NCI-H2196 (cell line): ENCODE results near the gene PLAU.

Experiments
- DNase-seq: peaks from one replicate; lab custom pipeline; 2025; ENCODE audit not compliant: unreplicated experiment; lab: John Stamatoyannopoulos, UW

The PLAU gene

DNA sequence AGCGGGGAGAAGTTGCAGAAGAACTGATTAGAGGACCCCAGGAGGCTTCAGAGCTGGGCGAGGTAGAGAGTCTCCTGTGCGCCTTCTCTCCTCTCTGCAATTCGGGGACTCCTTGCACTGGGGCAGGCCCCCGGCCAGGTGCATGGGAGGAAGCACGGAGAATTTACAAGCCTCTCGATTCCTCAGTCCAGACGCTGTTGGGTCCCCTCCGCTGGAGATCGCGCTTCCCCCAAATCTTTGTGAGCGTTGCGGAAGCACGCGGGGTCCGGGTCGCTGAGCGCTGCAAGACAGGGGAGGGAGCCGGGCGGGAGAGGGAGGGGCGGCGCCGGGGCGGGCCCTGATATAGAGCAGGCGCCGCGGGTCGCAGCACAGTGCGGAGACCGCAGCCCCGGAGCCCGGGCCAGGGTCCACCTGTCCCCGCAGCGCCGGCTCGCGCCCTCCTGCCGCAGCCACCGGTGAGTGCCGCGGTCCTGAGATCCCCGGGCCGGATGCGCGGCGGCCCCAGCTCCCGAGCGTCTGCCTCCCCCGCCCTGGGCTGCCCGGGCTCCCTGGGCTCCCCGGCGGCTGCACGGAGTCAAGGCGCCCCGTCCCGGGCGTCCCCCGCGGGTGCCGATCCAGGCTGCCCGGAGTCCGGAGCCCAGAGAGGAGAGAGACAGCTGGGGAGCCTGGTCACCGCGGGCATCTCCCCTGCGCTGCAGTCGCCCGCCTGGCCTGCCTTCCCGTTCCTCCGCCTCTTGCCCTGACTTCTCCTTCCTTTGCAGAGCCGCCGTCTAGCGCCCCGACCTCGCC is at the start of gene PLAU:
Gene PLAU (plus strand): TSS at position 369 of the 789 bp plus-strand sequence. CDS start 424 bp downstream, outside the sequence.
- no peak for DNase-seq

DNA sequence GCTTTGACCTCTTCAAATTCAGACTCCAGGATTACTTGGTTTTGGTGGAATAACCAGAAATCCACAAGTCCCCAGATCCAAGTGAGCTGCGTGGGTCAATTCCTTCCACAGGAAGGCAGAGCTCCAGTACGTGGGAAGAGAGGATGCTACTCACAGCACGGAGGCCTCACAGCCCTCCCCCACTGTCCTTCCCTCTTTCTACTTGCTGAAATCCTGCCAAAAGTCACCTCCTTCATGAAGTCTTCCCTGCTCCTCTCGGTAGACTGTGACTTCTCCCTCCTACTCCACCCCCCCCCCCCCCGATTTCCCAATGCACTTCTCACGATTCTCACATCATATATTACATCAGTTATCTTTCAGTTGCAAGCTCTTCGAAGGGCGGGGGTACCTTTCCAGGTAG is 48.9 kb upstream of the PLAU start:
- no peak for DNase-seq

GRCh38 chr10:73863039-73863817 is 47.7 kb upstream of the PLAU start:
- no peak for DNase-seq

DNA sequence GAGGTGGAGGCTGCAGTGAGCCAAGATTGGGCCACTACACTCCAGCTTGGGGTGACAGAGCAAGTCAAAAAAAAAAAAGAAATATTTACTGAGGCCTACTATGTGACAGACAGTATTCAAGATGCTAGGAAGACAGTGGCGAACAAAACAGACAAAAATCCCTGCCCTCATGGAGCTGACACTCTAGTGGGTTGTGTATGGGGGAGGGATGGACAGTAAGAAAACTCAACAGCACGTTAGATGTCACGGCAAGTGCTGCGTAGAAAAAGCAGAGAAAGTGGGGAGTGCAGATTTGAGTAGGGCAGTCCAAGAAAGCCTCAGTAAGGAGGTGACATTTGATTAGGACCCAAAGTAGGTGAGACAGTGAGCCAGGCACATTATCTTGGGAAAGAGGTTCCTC is 46.7 kb upstream of the PLAU start:
- DNase-seq: no peak

DNA sequence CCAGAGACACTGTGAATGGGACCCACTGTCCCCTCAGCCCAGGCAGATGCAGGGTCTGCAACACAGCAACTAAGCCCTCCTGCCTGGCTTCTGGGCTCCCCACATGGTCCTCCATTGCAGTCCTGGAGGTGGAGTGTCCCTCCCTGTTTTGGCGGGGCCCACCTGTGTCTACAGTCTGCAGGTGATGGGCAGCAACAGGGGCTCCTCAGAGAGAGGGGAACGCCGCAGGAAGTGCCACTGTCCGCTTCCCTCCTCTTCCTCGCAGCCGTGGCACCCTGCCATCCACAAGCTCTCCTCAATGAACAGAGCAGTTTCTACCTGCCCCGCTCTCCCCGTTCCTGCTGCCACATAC is 45.8 kb upstream of the PLAU start:
- DNase-seq: no peak

- no peak for DNase-seq
Observed at GRCh38 chr10:73865459-73866442, 45.2 kb upstream of the PLAU start.

DNA sequence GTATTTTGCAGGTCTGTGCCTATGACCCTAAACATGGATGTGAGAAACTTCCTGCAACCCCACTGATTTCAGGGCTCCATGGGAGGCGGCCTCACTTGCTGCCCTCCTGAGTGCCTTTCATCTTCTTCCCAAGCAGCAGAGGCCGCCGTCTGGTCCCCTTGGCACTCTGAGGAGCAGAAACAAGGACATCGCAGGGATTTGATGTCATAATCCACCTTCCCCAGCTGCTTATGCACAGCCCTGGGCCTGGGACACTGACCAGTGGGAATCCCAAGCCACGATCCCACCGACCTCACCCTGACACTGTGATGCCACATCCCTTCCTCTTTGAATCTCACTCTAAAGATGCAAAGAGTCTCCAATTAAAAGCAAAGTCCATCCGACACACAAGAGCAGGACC is 44.3 kb upstream of the PLAU start:
- no peak for DNase-seq

GRCh38 chr10:73867126-73867807 is 43.7 kb upstream of the PLAU start:
- DNase-seq: no peak

DNA sequence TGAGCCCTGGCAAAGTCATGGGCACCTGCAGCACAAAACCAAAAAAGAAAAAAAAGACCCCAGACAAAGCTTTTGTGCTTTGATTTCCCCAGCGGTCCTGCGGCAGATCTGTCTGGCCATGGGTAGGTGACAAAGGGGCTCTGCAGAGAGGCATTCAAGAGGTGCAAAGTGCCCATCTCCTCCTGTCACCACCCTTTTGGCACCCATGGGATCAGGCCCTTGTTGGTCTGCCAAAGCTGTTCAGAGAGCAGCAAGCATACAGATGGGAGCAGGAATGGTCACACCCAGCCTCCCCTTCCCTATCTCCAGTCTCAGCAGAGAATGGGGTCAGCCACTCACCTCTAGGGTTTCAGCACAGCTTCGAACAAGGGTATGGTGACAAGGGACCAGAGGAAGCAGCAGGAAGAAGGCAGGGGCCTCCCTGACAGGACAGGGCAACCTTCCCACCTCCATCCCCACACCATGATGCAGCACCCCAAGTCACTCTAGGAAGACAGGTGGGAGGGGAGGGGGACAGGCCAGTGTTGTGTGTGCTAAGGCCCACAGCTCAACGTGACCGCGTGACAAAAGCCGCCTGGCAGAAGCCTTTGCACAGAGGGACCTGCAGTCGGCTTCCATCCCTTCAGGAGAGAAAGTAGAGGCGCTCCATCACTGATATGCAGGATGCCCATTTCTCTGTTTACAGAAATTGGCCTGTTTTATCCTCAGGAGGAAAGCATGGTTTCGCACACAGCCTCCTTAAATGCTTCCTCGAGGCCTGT is 42.9 kb upstream of the PLAU start:
- no peak for DNase-seq

GRCh38 chr10:73868655-73869195 is 42.2 kb upstream of the PLAU start:
- no peak for DNase-seq

DNA sequence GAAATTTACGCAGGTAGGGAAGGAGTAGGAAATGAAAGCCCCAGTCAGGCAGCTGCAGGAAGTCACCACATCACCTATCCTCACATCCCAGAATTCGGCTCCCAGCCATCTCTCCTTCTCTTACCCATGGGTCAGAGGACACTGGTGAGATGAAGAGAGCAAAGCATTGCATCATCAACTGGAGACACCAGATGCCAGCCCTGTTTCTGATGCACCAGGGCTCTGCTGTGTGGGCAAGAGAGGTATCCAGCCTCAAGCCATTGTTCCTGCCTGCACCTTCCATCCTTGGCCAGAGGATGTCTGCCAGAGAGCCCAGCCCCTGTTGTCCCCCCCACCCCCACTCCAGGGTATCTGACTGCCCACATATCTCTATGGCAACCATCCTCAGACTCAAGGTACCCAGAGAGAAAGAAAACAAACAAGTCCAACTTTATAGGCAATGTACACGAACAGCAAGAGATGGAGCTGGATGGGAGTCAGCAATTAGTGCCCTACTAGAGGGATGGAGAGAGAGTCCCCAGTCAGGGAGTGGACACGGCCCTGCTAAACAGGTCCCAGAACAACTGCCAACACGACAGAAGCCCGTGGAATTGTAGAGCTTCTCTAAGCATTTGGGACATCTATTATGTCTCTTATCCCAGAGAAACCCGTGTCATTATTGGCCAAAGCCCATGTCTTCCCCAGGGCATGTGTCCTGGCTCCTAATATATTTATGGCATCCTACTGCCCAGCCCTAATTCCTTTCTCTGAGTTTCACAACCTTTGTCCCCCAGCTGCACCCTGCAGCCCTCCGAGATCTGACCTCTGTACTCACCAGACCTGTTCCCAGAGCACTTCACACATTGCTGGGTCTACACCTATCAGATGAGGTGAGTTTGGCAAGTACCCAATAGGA is 39.4 kb upstream of the PLAU start:
- DNase-seq: no peak

DNA sequence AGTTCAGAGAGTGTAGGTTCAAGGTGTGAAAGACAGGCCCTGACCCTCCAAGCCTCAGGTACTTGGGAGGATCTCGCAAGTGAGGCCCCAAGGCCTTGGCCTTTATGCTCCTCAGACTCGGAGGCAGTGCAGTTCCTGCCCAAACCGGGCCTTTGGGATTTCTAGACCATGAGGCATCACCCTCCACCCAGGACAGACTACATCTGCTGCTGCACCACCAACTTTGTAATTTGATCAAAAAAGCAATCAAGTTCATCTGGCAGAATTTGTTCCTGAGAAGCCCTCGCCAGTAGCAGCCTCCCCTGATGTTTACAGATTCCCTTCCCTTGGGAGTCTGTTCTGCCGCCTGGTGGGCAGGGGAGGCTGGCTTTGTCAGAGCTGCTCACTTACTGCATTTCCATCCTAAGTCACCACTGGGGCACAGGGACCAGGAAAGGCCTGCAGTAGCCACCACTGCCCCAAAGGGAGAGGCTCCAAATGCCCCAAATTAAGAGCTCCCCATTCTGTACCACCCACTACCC is 38.7 kb upstream of the PLAU start:
- no peak for DNase-seq

DNA sequence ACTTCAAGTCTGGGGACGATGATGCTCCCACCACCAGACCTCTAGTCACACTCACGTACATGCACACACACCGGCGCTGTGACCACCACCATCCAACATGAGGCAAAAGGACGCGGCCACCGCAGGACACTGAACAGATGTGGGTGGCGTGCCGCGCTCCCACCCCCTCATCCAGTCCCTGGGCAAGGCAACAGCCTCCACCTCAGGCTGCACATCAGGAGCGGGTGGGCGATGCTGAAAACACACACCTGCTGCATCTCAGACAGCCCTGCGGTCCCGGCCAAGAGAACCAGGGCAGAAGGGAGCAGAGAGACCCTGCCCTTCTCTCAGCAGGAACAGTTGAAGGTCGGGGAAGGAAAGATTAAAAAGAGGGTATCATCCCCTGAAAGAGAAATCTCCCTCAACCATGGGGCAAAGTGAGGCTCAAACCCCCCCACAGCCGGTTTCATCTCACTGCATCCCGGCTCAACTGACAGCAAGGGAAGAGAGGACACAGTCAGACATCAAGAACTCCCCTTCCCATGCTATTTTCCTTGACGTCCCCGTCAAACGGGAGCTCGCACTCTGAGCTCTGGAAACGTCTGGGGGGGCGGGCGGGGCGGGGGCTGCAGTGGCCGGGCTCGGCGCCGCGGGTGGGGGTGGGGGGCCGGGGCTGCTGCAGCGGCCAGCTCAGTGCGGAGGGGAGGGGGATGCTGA is 37.6 kb upstream of the PLAU start:
- no peak for DNase-seq

GRCh38 chr10:73873838-73874215 is 37.1 kb upstream of the PLAU start:
- no peak for DNase-seq

GRCh38 chr10:73874267-73875138 is 36.4 kb upstream of the PLAU start, which contains the start of gene CAMK2G:
CAMK2G (minus strand) TSS chr10:73874555; CDS start chr10:73874461, 94 bp downstream.
- peak; percentile 78 for DNase-seq

GRCh38 chr10:73875139-73875475 is 35.8 kb upstream of the PLAU start:
- DNase-seq: no peak

DNA sequence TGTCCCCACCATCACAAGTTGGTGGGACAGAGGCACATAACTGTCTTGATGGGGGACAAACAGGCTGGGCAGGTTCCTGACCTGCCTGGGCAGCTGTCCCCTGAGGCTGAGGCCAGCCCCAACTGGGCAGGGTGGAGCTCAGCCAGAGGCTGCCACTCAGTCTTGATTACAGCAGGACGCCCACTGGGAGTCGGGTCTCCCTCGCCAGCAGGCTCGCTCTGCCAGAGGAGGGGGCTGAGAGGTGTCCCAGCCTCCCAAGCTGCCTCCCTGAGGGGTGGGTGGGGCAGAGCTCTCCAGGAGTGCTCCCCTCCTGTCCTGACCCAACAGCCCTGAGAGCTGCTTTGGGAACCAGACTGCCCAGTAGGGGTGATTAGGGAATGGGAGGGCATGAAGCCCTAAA is 34.8 kb upstream of the PLAU start:
- DNase-seq: no peak
